Activated T-helper 2 cell treated with anti-CD3 and anti-CD28 coated beads, Interferon-gamma antibody, Interleukin-2, Interleukin-4, amounts not matched to agents 10 μg/mL and 5 μg/mL and 100 μg/mL, durations not matched to agents 14 hours and 24 hours and 36 hours (primary cell): ENCODE results near the gene CCDC85B. TPM values are rescaled to one million over a fixed set of nuclear protein-coding genes. Genes with fewer than 3 reads are reported as not detected.
A peak's percentile ranks its signal among the peaks of the same experiment; 100 is the strongest.

ENCODE experiments used
- DNase-seq: peaks from one replicate; pipeline ENCODE4 v3.0.0; 2021; ENCODE audit warnings: low spot score
- H3K27ac Mint-ChIP-seq: one replicate; pipeline ENCODE4 v1.8.0; 2021; ENCODE audit warnings: mixed read lengths
- H3K27me3 Mint-ChIP-seq: one replicate; pipeline ENCODE4 v1.8.0; 2021; ENCODE audit warnings: low read depth, mixed read lengths
- H3K36me3 Mint-ChIP-seq: one replicate; pipeline ENCODE4 v1.8.0; 2021; ENCODE audit warnings: low read depth, mixed read lengths
- H3K4me1 Mint-ChIP-seq: one replicate; pipeline ENCODE4 v1.8.0; 2021; ENCODE audit warnings: low read depth, mixed read lengths
- H3K4me3 Mint-ChIP-seq: one replicate; pipeline ENCODE4 v1.8.0; 2021; ENCODE audit warnings: low read depth, mild to moderate bottlenecking, moderate library complexity, mixed read lengths
- H3K9me3 Mint-ChIP-seq: one replicate; pipeline ENCODE4 v1.8.0; 2021; ENCODE audit warnings: mixed read lengths
- intact Hi-C: fragments of 100-400 bp; cut with micrococcal nuclease; formaldehyde crosslinking; loops from one replicate; pipeline ENCODE4 v1.15.1; 2023
- total RNA-seq: library from RNA; stranded (reverse); gene quantifications from 2 replicates; pipeline ENCODE4 v1.2.3, GENCODE V29; 2022

Gene CCDC85B
- total RNA-seq, 1 donor from 2014 or later = 53.2 TPM

- Mint-ChIP-seq H3K27ac (peak overlapping the region; percentile 71), H3K4me3 (no peak overlapping the region)
- DNase-seq = no peak
Observed at GRCh38 chr11:65931773-65932557, 41.5 kb downstream of the CCDC85B start.

GRCh38 chr11:65932558-65932919 is 42.1 kb downstream of the CCDC85B start:
- intact Hi-C loops = no loop called here
- no peak overlapping the region for H3K27ac Mint-ChIP-seq
- H3K9me3 Mint-ChIP-seq = no peaks in the 10 kb centered on the region
- no peaks in the 10 kb centered on the region for H3K36me3 Mint-ChIP-seq
- no peak for DNase-seq
- H3K4me3 Mint-ChIP-seq = no peak overlapping the region
- H3K4me1 Mint-ChIP-seq = peaks cover 23% of the 10 kb centered on the region
- no peaks in the 10 kb centered on the region for H3K27me3 Mint-ChIP-seq

More at GRCh38 chr11:65931773-65932557, 41.5 kb downstream of the CCDC85B start:
- H3K36me3 Mint-ChIP-seq = no peaks in the 10 kb centered on the region
- peaks cover 29% of the 10 kb centered on the region for H3K4me1 Mint-ChIP-seq
- intact Hi-C loops = no loop called here
- H3K9me3 Mint-ChIP-seq = no peaks in the 10 kb centered on the region
- H3K27me3 Mint-ChIP-seq = no peaks in the 10 kb centered on the region

GRCh38 chr11:65934014-65934413 is 43.5 kb downstream of the CCDC85B start:
- intact Hi-C loops = no loop called here
- DNase-seq = no peak
- Mint-ChIP-seq H3K36me3 (no peaks in the 10 kb centered on the region), H3K27me3 (no peaks in the 10 kb centered on the region), H3K9me3 (no peaks in the 10 kb centered on the region), H3K4me3 (no peak overlapping the region), H3K27ac (no peak overlapping the region), H3K4me1 (peaks cover 8% of the 10 kb centered on the region)

- Mint-ChIP-seq H3K27me3 (no peaks in the 10 kb centered on the region), H3K36me3 (no peaks in the 10 kb centered on the region), H3K4me1 (peaks cover 6% of the 10 kb centered on the region), H3K4me3 (no peak overlapping the region), H3K9me3 (no peaks in the 10 kb centered on the region), H3K27ac (no peak overlapping the region)
- intact Hi-C loops = no loop called here
- no peak for DNase-seq
Observed at GRCh38 chr11:65937766-65938165, 47.3 kb downstream of the CCDC85B start.

Other genes starting within 250 kb of the CCDC85B start
- 86.9 and 89.3 TPM in 2 replicates for gene RELA, start 227.8 kb upstream of the CCDC85B start, total RNA-seq
- gene KAT5, start 178.4 kb upstream of the CCDC85B start, total RNA-seq = 76.3 and 79.4 TPM in 2 replicates
- gene RNASEH2C, start 169.9 kb upstream of the CCDC85B start, total RNA-seq = 85.0 and 94.0 TPM in 2 replicates
- gene AP5B1, start 109.7 kb upstream of the CCDC85B start, total RNA-seq = 24.6 and 24.9 TPM in 2 replicates
- 0.16 TPM in 2 replicates for gene OVOL1, start 103.6 kb upstream of the CCDC85B start, total RNA-seq
- gene SNX32, start 56.7 kb upstream of the CCDC85B start, total RNA-seq = 0.64 and 0.96 TPM in 2 replicates
- gene CFL1, start 32.5 kb upstream of the CCDC85B start, total RNA-seq = 1,155 and 1,184 TPM in 2 replicates
- 84.9 and 90.5 TPM in 2 replicates for gene MUS81, start 30.2 kb upstream of the CCDC85B start, total RNA-seq
- 8.8 and 9.2 TPM in 2 replicates for gene EFEMP2, start 17.9 kb upstream of the CCDC85B start, total RNA-seq
- 10.0 and 10.3 TPM in 2 replicates for gene CTSW, start 10.8 kb upstream of the CCDC85B start, total RNA-seq
- 95.4 and 99.8 TPM in 2 replicates for gene FIBP, start 2.2 kb upstream of the CCDC85B start, total RNA-seq
- 24.0 and 25.9 TPM in 2 replicates for gene FOSL1, start 9.7 kb downstream of the CCDC85B start, total RNA-seq
- 23.7 and 23.8 TPM in 2 replicates for gene C11orf68, start 28.4 kb downstream of the CCDC85B start, total RNA-seq
- gene DRAP1, start 28.8 kb downstream of the CCDC85B start, total RNA-seq = 116 and 118 TPM in 2 replicates
- not detected in 2 replicates for gene TSGA10IP, start 54.8 kb downstream of the CCDC85B start, total RNA-seq
- gene SART1, start 71.1 kb downstream of the CCDC85B start, total RNA-seq = 81.7 and 98.5 TPM in 2 replicates
- gene EIF1AD, start 111.5 kb downstream of the CCDC85B start, total RNA-seq = 64.5 and 65.2 TPM in 2 replicates
- gene BANF1, start 111.8 kb downstream of the CCDC85B start, total RNA-seq = 272 and 281 TPM in 2 replicates
- 0.69 and 0.75 TPM in 2 replicates for gene CST6, start 121.3 kb downstream of the CCDC85B start, total RNA-seq
- gene CATSPER1, start 135.8 kb downstream of the CCDC85B start, total RNA-seq = 0.46 and 0.78 TPM in 2 replicates
- 0.18 TPM in 1 of 2 replicates, not detected in the other for gene GAL3ST3, start 158.5 kb downstream of the CCDC85B start, total RNA-seq
- gene SF3B2, start 161.7 kb downstream of the CCDC85B start, total RNA-seq = 252 and 268 TPM in 2 replicates
- gene PACS1, start 179.6 kb downstream of the CCDC85B start, total RNA-seq = 75.6 and 83.7 TPM in 2 replicates